Activated CD4-positive, alpha-beta T cell treated with anti-CD3 and anti-CD28 coated beads, Interleukin-2, amount 50 U/mL, for 16 hours (primary cell): ENCODE measurements around the gene EDN2.

Source experiments
- DNase-seq: peaks from one replicate; pipeline ENCODE4 v3.0.0-alpha.2; 2020

EDN2 gene

DNA sequence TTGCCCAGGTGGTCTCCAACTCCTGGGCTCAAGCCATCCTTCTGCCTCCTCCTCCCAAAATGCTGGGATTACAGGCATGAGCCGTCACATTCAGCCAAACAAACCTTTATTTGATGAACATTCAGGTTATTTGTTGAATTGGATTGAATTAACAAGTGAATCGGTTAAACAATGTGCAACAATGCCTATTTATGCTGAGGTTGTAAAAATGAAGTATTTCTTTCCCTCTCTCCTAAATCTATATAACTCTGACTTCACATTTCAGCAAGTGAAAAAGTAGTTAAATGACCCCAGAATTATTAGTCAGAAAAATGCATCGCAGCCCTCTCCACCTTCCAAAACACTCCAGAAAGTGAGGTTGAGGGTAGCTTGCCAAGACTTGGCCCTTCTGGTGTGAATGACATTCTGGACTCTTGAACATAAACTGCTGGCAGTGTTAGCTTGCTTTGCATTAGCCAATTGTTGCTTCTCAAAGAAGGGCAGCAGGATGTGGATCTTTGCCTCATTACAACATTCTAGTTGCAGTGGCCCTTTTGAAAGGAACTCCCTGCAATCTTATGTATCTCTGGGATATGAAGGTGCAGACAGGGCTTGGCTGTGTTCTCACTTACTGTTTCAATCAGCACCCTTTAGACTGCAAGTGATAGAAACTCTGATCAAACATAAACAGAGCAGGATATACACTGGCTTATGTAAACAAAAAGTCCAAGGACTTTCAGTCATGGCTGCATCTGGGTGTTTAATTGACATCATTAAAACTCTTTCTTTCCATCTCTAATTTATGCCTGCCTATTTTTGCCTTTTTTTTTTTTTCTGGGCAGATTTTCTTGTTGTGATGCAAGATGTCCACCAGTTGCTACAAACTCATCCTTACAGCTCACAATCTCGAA lies 22.4 kb downstream of the EDN2 start:
- DNase-seq, result no peak

DNA sequence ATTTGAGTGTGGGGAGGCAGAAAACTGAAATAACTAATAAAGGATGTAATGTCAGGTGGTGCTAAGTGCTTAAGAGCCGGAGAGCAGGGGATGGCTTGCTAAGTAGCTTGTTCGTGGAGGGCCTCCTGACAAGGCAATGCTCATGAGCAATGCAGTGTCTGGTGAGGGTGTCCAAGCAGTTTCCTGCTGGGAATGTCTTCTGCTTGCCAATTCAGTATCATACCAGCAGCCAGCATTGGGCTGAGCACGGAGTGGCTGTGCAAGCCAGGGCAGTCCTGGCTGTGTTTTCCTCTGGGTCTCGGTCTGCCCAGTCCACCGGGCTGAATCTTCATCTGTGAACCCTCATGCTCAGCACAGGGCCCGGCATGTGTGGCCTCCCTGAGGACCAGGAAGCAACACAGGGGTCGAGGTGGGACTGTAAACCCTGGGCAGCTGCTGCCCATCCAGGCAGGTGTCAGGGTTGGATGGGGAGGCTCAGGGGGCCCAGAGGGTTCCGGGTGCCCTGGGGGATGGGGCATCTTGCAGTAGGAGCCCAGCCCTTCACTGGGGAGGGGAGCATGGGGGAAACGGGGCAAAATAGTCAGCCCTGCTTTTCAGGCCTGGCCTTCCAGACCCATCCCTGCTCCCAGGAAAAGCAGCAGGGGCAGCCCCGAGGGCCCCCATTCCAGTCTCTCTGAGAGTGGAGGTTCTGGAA lies 27.5 kb downstream of the EDN2 start:
- no peak for DNase-seq

DNA sequence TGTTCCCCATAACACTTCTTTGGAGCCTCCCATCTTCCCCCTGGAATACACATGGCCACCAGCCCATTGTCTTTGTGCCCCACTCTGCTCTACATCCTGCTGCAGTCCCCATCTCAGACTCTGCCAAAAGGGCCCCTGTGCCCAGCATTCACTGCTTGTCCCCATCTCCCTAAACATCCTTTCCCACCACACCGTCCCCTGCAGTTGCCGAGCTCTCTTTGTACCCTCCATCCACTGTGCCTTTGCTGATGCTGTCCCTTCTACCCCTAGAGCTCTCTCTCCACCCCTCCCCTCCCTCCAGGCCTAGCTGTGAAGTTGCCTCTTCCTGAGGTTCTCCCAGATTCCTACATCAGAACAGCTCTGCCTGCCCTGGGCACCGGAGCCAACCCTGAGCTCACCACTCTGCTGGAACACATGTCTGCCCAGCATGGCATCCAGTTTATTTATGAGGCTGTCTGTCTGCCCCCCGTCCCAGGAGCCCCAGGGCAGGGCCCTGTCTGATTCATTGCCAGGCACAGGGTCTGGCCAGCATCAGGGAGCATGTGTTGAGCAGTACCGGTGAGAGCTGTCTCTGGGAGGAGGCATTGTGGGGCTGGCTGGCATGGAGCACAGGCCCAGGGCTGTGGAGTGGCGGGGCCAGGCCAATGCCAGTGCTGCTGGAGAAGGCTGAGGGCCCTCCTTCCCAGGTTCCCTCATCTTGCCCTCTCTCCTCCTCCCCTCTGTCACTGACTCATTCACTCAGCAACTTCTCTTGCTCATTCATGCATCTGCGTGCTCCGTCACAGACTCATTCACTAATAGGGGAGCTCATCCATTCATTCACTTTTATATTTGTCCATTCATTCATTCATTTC lies 28.8 kb downstream of the EDN2 start:
- no peak for DNase-seq

DNA sequence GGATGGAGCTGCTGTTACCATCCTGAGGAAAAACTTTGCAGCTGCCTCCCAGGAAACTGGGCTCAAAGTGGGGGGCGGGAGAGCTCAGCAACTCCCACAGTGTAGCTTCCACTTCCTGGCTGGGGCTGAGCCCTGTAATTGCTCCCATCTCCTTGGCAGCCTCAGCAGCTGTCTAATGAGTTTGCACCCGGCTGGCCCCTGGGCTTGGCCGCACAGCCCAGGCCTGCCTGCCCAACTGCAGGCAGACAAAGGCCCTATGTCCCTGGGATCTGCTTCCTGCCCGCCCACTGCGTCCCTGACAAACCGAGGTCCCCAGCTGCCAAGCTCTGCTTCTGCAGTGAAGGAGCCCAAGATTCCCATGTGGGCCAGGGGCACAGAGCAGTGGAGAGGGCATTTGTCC lies 30.1 kb downstream of the EDN2 start:
- DNase-seq, result no peak

DNA sequence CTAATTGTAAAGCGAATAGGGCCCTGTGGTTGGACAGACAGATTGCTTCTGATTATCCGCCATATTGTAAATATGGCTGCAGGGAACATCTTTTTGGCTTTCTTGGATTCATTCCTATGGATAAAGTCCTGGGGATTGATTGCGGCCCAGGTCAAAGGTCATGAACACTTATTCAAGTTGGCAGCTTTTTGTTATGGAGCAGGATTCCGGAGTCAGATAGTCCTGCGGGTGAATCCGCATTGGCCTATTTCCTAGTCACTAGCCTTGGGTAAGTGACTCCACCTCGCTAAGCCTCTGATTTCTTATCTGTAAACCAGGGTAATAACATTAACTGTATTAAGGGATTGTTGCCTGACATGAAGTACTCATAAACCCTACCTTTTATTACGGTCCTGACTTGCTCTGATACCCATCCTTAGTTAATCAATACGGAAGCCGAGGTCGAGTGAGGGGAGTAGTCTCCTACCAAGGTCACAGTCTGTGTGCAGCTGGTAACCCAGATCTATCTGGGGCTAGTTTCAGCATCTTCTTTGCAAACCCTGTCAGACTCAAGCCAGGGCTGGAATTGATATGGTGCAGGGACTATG lies 31.7 kb downstream of the EDN2 start:
- DNase-seq, result no peak

DNA sequence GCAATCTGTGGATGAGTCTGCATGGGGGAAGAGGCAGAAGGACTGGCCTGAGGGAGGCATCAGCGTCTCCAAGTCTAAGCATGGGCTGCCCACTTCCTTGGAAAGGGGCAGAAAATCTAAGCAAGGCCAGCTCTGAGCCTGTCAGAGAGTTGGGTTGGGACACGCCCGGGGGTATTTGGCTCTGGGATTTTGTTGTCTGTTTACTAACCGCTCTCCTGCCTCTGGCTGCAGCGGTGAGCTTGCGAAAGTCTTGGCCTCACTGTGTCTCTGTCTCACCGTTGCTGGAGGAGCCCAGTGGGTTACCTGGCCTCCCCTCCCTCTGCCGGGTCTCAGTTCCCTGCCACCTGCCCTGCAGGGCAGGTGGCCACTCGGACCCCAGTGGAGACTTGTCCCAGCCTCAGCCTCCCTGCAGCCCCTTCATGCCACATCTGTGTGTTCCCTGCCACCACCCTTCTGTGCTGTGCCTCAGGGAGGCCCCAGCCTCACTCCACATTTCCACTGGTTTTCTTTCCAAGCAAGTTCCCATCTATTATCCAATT lies 33.7 kb downstream of the EDN2 start:
- no peak for DNase-seq

DNA sequence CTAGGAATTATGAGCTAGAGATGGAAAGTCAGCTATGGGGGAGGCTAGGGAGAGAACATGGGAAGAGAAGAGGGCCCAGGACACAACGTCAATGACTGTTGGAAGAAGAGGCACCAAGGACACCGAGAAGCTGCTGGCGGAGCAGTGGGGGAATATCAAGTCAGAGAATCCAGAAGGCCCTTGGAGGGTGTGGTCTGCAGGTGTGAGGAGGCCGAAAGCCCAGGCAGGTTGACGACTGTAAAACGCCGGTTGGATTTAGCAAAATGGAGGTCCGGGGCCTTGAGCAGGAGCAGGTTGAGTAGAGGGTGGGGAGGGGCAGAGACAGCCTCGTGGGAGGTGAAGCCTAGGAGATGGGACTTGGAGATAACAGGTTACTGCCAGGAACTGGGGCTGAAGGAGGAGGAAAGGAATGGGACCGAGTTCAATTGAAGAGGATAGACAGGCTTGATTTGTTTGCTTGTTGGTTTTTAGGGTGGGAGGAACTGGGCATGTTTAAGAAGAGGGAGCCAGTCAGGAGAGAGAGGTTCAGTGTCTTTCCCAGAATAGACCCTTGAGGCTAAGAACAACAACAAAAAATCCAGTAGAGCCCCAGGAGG lies 35.1 kb downstream of the EDN2 start:
- DNase-seq, result no peak

DNA sequence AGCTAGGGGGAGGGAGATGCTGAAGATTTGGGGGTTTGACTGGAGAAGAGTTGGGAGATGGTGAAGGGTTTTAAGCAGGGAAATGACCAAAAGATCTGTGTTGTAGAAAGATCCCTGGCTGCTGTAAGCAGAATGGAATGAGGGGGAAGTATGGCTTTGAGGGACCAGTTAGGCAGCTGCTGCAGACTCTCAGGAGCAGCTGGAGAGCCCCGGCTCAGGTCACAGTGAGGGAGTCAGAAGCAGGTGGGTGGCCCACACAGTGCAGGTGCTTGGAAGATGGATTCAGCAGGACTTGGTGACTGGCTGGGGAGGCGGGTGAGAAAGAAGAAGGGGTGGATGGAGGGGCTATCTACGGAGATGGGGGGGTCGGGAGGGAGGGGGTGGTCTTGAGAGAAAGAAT lies 35.7 kb downstream of the EDN2 start:
- DNase-seq, result no peak

DNA sequence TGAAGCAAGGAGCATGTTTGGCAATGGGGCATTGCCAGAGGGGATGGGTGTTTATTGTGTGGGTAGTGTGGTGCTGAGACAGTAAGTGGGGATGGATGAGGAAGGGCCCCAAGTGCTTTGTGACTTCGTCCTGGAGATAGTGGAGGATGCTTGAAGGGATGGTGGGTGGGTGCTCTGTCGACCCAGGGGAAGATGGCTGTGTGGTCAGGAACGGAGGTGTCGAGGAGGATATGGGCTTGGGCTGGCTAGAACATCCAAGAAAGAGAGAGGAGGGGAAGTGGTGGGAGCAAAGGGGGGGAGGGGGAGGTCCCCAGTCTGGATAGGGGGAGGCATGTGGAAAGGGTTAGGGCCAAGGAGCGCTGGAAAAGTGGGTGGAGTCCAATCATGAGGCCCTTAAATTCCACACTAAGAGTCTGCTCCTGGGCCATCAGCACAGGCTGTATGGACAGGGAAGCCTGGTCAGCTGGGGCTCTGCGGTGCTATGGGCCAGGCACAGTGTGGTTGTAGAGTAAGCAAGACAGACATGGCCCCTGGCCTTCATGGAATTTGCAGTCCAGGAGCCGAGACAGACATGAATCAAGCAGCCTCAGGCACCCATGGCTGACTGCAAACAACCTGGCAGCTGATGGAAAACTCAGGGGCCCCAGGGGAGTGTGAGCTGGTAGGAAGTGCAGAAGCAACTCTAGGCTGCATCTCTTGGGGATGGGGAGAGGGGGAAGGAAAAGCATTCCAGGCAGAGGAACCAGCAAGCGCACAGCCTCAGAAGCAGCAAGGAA lies 36.3 kb downstream of the EDN2 start:
- no peak for DNase-seq

DNA sequence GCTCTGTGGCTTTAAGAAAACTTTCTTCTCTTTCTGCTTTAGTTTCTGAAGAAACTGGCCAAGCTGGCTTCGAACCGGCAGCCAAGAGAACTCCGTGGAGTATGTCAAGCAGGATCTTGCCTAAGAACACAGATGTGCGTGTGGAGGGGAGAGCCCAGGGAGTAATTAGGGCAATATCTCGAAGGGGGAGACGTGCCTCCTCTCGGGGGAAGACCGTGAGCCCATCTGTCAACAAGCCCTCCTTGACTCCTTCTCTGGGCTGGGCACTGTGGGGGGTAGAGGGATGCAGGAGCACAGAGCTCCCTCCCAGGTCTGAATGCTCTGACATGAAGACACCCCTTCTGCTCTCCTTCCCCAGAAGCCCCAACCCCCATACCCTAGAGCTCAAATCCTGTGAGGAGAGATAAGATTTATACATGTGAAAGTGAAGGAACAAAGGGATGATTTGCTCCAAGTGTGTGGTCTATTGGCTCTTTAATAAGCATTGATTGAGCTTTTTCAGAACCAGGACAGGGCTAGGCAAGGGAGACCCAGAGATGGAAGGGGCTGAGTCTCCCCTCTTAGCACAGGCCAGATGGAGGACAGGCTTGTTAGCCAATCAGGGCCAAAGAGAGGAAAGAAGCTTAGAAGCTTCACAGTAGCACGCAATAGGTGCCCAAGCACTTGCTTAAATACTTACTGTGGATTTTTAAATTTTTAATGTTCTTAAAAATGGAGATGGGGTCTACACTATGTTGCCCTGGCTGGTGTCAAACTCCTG lies 37.5 kb downstream of the EDN2 start:
- DNase-seq, result no peak

DNA sequence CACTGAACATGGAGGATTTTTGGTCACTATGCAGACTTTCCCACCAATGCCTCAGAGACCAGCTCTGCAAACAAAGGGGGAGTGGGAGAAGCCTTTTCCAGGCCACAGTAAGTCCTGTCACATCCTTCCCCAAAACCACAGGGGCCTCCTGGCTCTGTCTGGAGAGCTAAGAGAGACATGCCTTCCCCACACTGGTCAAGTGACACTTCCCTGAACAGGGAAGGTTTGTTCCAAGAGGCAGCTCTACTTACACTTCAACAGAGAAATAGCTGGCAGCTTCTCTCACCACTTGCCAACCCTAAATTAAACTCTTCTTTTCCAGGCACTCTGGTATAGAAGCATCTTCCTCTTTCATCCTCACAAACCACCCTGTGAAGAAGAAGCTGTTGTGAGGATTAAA lies 39.7 kb downstream of the EDN2 start:
- no peak for DNase-seq

DNA sequence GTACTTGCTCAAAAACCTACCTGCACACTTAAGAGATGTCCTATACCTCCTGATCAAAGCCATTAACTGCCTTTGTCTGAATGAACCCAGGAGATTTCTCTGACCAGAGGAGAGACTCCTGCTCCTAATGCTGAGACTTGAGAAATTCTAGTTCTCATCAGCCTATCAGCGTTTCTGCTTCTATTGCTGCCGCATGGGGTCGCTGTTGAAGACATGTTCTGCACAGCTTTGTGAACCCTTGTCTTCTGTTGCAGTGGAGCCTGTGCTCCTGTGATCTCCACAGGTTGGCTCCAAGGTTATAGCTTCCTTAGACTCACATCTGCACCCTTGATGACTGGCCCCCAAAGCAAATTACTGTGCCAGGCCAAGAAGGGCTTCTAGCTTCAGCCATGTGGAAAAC lies 40.2 kb downstream of the EDN2 start:
- no peak for DNase-seq

DNA sequence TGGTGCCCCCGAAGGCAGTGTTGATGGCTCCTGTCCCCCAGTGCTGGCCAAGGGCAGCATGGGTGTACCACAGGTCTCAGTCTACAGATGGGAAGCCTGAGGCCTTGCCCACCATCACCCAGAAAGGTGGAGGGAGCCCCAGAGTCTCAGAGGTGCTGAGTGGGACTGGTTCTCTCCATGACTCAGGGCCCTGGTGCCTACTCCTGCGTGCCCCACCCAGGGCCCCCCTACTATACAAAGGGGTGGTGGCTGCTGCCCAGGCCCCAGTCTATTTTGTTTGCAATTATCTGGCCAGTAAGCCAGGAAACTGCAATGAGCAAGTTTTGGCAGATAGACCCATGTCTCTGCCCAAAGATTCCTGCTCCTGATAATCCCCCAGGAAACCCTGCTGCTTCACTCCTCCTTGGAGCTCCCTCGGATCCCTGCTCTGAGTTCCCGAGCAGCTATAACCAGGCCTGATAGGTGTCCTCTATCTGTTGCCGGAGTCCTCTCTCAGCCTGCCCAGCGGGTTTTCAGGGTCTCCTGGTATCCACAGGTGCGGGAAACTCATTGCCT lies 41.7 kb downstream of the EDN2 start:
- DNase-seq, result no peak

DNA sequence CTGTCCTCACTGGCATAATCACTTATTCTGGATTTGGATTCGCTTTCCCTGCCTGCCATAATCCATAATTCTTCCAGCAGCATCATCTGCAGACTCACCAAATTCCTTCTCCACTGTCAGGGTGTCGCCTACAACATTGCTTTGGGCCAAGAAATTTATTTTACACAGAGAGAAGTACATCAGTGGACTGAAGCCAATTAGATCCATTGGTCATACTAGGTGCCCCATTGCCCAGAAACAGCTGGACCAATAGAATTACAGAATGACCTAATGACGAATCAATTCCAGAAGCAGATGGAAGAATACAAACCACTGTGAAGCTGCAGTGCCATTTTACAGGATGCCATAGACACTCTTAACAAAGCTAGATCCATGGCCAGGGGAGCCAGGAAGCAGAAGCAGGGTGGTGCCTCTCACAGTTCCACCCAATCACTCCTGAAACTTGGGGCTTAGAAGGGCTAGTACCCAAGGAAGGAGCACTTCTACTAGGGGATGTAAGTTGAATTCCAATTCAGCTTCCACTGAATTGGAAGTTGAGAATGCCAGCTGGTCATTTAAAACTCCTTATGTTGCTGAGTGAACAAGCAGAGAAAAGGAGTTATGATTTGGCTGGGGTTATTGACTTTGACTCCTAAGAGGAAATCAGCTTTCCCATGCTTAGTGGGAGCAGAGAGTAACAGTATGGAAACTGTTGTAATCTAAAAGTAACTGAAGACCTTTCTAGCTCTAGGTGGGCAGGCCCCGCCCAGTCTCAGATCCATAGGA lies 44.0 kb downstream of the EDN2 start:
- DNase-seq, result no peak

DNA sequence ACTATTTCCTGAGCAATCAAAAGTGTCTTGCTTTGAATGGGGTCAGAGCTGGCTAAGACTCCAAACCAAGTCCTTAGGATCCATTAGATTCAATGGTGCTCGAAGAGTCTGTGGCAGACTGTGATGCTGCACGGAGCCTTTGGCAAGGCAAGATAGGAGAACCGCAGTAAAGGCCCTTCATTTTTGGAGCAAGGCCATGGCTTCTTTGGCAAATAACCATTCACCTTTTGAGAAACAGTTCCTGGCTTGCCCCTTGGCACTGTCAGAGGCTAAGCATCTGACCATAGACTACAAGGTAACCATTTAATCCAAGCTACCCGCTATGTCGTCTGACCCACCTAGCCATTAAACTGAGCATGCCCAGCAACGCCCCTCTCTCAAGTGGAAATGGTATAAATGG lies 45.2 kb downstream of the EDN2 start:
- no peak for DNase-seq

DNA sequence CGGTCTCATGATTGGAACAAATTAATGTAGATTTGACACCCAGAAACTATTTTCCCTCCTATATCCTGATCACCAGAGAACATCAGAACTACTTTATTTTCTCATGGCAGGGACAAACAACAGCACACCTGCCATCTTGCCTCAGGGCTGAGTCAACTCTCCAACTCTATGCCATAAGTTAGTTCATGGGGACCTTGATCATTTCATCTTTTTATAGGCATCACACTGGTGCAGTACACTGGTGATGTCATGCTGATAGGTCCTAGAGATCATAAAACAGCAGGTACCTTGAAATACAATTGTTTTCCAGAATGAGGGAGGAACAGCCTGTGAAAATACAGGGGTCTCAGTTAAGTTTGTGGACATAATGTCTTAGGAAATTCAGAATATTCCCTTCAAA lies 45.8 kb downstream of the EDN2 start:
- DNase-seq, result no peak

DNA sequence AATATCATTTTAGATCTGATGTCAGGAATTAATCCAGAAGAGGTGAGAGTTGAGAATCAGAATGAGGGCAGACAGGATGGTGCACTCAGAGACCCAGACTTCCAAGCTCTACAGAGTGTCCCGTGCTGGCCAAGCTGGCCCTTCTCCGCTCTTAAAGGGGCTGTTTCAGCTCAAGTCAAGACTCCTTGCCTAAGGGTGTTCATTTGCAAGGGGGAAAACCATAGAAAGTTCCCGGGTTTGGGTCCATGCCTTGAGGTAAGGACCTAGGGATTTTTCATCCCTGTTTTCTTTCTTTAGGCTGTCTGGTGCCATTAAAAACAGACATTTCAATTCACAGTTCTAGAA lies 47.5 kb downstream of the EDN2 start:
- DNase-seq, result no peak

DNA sequence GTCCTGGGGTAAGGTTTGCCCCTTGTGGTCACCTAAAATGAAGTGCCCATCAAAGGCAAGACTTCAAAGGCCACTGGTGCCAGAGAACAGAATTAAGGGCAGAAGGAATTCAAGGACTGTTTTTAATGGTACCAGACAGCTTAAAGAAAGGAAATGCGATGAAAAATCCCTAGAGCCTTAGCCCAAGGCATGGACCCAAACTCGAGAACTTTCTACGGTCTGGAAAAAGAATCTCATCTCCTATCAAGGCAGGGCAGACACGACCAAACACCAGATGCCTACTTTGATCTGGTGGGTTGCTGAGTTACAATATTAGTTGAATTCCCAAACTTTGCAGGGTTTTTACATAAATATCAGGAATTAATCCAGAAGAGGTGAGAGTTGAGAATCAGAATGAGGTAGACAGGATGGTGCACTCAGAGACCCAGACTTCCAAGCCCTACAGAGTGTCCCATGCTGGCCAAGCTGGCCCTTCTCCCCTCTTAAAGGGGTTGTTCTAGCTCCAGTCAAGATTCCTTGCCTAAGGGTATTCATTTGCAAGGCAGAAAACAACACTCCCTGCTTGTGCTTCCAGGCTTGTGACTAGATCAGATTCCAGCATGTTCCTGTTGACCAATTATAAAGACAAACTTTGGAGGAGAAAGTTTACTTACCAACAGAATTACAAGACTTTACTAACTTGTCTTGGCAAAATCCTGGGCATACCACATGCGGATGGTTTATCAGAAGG lies 48.0 kb downstream of the EDN2 start:
- DNase-seq, result no peak

DNA sequence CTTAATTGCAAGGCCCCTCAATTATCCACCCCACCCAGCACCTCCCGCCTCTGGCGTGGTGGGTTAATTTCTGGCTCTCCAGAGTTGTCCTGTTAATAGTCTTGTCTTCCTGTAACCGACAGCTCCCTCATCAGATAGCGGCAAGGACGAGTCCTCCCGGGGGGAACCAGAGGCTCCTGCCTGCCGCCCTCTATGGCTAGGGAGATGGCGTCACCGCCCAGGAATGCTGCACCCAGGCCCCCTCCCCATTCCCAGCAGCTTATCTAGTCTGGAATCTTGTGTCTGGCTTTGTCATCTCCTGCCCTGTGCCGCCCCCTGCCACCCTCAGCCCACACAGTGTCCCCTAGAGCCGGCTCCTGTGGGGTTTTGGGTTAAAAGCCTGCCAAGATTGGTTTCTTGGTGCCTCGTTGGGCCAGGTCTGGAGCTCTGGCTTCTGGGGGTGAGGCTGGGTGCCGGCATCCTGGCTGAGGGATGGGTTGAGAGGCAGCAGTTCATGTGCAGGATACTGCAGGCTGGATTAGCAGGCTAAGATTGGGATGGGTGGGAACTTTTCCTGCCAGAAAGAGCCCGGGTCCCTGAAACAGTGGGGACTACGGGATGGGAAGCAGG lies 48.8 kb downstream of the EDN2 start:
- no peak for DNase-seq
